ENCODE measurements around the gene LIN52.

LIN52 gene

DNA sequence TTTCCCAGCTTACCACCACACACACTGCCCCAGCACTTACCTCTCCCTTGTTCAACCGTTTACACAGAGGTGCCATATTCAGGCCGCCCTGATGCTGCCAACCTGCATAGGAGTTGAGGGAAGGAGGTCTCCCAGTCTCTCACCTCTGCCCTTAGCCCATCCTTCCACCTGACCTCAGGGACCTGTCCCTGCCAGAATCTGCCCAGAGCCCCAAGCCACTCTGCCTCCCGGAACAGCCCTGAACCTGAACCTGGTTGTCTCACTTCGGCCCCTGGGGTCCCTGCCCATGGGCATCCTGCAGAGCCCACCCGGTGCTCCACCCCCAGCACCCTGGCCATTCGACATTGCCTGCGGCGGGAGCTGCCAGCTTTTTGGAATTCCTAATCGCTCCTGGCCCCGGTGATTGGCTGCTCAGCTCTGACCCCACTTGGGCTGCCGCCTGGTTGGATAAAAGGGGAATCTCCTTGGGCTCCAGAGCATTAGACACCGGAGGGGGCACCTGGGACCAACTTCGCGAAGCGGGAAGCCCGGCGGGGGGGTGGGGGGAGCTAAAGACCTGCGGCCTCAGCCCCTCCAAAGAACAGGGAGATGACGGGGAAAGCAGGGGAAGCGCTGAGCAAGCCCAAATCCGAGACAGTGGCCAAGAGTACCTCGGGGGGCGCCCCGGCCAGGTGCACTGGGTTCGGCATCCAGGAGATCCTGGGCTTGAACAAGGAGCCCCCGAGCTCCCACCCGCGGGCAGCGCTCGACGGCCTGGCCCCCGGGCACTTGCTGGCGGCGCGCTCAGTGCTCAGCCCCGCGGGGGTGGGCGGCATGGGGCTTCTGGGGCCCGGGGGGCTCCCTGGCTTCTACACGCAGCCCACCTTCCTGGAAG lies 154.5 kb downstream of the LIN52 start, which contains the start of gene VSX2:
TSS of gene VSX2 (plus strand) at position 476 of the 874 bp plus-strand sequence. CDS start at position 589, 113 bp downstream.
- TF ChIP-seq, protein P1, sequence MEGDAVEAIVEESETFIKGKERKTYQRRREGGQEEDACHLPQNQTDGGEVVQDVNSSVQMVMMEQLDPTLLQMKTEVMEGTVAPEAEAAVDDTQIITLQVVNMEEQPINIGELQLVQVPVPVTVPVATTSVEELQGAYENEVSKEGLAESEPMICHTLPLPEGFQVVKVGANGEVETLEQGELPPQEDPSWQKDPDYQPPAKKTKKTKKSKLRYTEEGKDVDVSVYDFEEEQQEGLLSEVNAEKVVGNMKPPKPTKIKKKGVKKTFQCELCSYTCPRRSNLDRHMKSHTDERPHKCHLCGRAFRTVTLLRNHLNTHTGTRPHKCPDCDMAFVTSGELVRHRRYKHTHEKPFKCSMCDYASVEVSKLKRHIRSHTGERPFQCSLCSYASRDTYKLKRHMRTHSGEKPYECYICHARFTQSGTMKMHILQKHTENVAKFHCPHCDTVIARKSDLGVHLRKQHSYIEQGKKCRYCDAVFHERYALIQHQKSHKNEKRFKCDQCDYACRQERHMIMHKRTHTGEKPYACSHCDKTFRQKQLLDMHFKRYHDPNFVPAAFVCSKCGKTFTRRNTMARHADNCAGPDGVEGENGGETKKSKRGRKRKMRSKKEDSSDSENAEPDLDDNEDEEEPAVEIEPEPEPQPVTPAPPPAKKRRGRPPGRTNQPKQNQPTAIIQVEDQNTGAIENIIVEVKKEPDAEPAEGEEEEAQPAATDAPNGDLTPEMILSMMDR (conservative IDR thresholded peaks at IDR 0.05) = no peak
- H3K27ac ChIP-seq = no peak within 1 kb of the TSS

DNA sequence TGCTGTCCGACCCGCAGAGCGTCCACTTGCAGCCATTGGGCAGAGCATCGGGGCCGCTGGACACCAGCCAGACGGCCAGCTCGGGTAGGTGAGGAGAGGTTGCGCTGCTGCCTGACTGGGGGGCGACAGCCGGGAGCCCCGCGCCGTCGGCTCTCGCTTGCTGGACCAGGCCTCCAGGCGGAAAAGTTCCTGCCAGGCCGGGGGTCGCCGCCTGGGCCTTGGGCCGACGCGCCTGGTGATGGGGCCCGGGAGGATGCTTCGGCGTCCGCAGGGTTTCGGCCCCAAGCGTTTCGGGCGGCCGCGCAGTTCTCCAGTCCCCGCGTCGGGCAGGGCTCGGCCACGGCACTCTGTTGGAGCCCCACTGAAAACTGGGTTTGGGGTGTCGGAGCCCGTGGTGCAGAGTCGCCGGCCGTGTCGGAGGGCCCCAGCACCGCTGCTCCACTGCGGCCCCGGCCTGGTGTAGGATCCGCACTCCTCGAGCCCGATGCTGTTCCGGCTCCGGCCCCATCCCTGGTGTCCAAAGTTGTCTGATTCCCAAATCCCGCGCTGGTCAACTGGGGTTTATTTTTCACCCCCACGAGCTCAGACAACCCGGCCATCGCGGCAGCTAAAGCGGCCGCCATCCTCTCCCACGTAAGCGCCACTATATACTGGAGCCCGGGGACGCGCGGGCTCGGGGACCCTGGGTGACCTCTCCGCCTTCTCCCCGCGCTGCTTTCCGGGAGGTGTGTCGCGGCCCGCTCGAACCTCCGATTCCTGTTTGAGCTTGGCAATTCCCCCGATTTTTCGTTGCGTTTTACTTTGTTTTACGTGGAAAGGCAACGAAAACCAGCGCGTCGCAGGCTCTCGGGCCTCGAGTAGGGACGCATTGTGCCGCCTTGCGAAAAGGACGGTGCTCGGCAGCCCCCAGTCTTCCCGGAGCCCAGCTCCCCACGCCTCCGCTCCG lies 155.4 kb downstream of the LIN52 start:
- H3K27ac ChIP-seq = no peak overlapping the region
- TF ChIP-seq, protein P1 (conservative IDR thresholded peaks at IDR 0.05) = no peak

DNA sequence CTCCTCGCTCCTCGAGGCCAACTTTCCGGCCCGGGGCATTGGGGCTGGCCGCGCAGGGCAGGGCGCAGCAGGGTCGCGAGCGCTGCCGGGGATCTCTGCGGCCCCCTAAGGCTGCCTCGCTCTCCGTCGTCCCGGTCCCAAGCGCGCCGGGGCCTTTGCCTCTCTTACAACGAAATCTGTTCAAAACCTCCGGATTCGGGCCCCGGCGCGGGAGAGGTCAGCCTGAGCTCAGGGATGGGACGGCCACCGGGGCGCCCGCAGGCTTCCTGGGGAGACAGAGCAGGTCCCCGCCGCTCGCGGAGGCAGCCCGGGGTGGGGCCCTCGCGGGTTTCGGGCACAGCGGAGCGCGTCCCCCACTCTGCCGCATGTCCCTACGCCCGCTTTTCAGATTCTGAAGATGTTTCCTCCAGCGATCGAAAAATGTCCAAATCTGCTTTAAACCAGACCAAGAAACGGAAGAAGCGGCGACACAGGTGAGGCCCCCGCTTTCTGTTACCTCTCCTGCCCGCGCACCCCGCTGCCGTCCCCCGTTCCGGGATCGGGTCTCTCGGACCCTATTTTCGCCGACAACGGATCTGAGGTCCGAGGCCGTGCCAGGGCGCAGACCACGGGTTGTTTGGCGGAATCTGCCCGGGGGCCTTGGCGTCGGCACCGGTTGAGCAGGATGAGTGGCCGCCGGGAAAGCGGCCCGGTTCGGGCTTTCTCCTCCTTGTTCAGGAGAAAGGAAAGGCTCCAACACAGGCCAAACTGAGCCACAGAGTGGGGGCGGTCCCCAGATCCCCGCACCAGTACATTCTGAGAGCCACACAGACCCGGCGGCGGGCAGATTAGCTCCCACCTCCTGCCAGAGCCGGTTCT lies 156.3 kb downstream of the LIN52 start:
- no peak overlapping the region for H3K27ac ChIP-seq
- TF ChIP-seq, protein P1 (conservative IDR thresholded peaks at IDR 0.05) = no peak

DNA sequence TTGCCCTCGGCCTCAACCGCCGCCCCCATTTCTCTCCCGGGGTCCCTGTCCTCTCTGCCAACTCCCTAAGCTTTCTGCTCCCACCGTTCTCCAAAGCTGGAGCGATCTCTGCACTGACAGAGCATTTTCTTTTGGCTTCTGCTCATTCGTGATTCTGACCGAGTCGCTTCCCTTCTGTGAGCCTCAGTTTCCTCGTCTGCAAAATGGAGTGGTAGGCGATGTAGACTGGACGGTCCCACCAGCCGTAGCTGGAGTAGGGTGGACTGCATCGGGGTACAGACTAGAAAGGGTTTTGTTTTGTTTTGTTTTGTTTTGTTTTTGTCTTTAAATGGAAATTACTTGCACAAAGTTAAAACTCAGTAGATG lies 156.9 kb downstream of the LIN52 start:
- H3K27ac ChIP-seq = no peak overlapping the region
- TF ChIP-seq, protein P1 (conservative IDR thresholded peaks at IDR 0.05) = no peak

DNA sequence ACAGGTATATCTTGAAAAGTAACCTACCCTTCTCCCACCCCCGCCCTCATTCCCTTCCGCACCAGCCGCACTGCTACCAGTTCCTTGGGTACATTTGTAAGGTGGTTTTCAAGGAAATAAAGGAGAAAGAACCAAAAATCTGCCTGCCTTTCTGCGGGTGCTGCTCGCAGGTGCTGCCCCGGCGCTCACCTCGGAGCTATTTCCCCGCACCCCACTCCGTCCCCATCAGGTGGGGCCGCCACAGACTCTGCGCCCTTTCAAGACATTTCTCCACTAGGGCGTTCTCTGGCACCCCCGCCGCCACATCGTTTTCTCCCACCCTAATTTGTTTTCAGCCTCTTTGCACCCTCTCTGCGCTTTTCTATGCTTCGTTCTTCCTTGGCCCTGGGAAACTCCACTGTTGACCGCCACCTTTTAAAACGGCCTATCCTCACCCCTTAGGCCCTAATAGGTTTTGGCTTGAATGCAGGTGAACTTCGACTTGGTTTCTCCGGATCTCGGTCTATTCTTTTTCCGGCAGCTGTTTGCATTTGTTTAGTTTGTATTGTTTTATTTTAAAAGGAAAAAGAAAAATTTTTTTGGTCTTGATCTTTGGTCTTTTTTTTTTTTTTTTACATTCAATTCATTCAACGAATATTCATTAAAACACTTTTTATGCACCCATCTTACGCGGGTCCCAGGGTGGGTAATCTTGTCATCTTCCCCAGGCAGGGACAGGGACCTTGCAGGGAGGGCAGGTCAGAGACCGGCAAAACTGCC lies 157.4 kb downstream of the LIN52 start:
- TF ChIP-seq, protein P1 (conservative IDR thresholded peaks at IDR 0.05) = no peak
- H3K27ac ChIP-seq = no peak overlapping the region

DNA sequence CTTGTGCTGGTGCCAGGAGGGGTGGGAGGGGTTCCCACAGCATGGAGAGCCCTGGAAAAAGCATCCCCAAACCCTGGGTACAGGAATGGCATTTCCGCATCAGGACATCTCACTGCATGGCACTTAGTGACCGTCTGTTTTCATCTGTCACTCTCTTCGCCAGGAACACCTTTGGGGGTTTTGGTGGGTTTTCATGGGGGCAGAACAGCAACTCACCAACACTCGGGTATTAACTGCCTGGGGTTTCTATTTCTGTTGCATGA lies 158.0 kb downstream of the LIN52 start:
- TF ChIP-seq, protein P1 (conservative IDR thresholded peaks at IDR 0.05) = no peak
- no peak overlapping the region for H3K27ac ChIP-seq

Measured in VCaP (cell line).